NT2/D1 (cell line): ENCODE measurements around the gene OR5D18.
"Not testable (repeated sequence)": the region's sequence is repeated elsewhere in the genome, so short reads cannot be mapped to it uniquely, and the experiment has no call there.

Source experiments
- DNase-seq: peaks from one replicate; pipeline ENCODE4 v3.0.0-alpha.2; 2011; ENCODE audit warnings: low read depth, low spot score
- H3K27me3 ChIP-seq: 2 replicates; pipeline ENCODE4 v1.6.0; 2011; ENCODE audit warnings: mild to moderate bottlenecking; ENCODE audit not compliant: insufficient read length, insufficient read depth
- H3K36me3 ChIP-seq: 2 replicates; pipeline ENCODE4 v1.6.1; 2011; ENCODE audit warnings: mild to moderate bottlenecking, low read length, mixed read lengths; ENCODE audit not compliant: insufficient read depth, insufficient read length
- H3K4me1 ChIP-seq: 2 replicates; pipeline ENCODE4 v1.5.1; 2011; ENCODE audit not compliant: insufficient read depth, insufficient read length
- H3K4me3 ChIP-seq: 2 replicates; pipeline ENCODE4 v1.5.1; 2011; ENCODE audit warnings: low read depth; ENCODE audit not compliant: insufficient read length
- H3K9ac ChIP-seq: 2 replicates; pipeline ENCODE4 v1.6.0; 2011; ENCODE audit warnings: low read depth; ENCODE audit not compliant: insufficient read length
- H3K9me3 ChIP-seq: 2 replicates; pipeline ENCODE4 v1.5.1; 2011; ENCODE audit warnings: mild to moderate bottlenecking, low read length; ENCODE audit not compliant: insufficient read depth
- SUZ12 ChIP-seq: IDR thresholded peaks from 2 replicates; pipeline ENCODE4 v1.6.1; 2011; ENCODE audit not compliant: insufficient read length, insufficient read depth; ENCODE audit errors: extremely low read depth
- YY1 ChIP-seq: IDR thresholded peaks from 2 replicates; pipeline ENCODE4 v1.6.1; 2011; ENCODE audit not compliant: insufficient read length, insufficient read depth
- ZNF274 ChIP-seq: IDR thresholded peaks from 2 replicates; pipeline ENCODE4 v1.6.1; 2011; ENCODE audit warnings: mild to moderate bottlenecking, low read depth, low read length

The OR5D18 gene

DNA sequence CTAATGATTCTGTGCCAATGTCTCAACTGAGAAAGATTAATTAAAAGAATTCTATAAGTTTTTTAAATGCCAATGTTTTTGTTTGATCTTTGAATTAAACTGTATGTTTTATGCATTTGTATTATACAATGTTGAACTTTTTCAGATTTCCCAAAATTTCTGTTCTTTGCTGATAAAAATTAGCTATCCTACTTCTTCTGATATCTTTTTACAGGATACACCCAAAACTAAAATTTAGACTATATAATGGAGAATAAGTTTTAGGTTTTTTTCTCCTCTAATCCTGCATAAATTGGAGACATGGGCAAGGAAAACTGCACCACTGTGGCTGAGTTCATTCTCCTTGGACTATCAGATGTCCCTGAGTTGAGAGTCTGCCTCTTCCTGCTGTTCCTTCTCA lies 7.5 kb downstream of the OR5D18 start, which contains the start of gene OR5L2:
Gene OR5L2 (plus strand): TSS at position 301 of the 400 bp plus-strand sequence. CDS start 0 bp downstream, at position 301.
- H3K27me3 ChIP-seq: no peaks in the 10 kb centered on the region
- DNase-seq: no peak
- no peak within 1 kb of the TSS for H3K9ac ChIP-seq
- H3K9me3 ChIP-seq: no peaks in the 10 kb centered on the region
- no peaks in the 10 kb centered on the region for H3K4me1 ChIP-seq
- H3K4me3 ChIP-seq: no peak within 1 kb of the TSS
- no peaks in the 10 kb centered on the region for H3K36me3 ChIP-seq
- no peak for TF ChIP-seq ZNF274

GRCh38 chr11:55838452-55838851 lies 19.0 kb downstream of the OR5D18 start, which contains the start of gene OR5D16:
OR5D16 (plus strand) TSS chr11:55838752; CDS start chr11:55838752, 0 bp downstream.
- no peaks in the 10 kb centered on the region for H3K36me3 ChIP-seq

GRCh38 chr11:55847453-55847852 lies 28.0 kb downstream of the OR5D18 start:
- TF ChIP-seq YY1 (no peak), SUZ12 (no peak), ZNF274 (no peak)
- H3K9ac ChIP-seq: no peak overlapping the region
- H3K4me1 ChIP-seq: no peaks in the 10 kb centered on the region
- no peak for DNase-seq
- H3K27me3 ChIP-seq: no peaks in the 10 kb centered on the region
- no peaks in the 10 kb centered on the region for H3K36me3 ChIP-seq
- H3K4me3 ChIP-seq: no peak overlapping the region
- no peaks in the 10 kb centered on the region for H3K9me3 ChIP-seq

More at GRCh38 chr11:55838452-55838851, 19.0 kb downstream of the OR5D18 start, which contains the start of gene OR5D16:
- Histone ChIP-seq H3K9me3 (peaks cover 13% of the 10 kb centered on the region), H3K4me3 (no peak within 1 kb of the TSS), H3K27me3 (no peaks in the 10 kb centered on the region), H3K4me1 (no peaks in the 10 kb centered on the region), H3K9ac (no peak within 1 kb of the TSS)
- TF ChIP-seq YY1: no peak
- TF ChIP-seq SUZ12: no peak
- no peak for TF ChIP-seq ZNF274
- no peak for DNase-seq

DNA sequence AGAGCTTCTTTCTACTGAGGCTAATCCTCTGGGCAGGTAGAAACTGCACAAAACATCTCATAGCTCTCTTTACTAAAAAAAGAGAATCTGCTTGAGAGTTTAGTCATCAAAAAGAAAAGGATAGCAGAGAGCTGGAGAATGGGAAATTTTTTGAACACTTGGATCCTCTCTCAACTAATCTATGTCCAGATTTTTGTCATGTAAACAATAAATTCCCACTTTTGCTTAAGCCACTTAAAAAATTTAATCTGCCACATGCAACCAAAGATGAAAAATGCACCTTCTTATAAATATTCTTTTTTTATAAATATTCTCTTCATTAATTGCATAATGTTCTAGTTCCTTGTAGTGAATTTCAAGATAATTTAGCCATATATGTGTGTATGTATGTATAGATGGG lies 29.6 kb downstream of the OR5D18 start:
- H3K4me3 ChIP-seq: no peak overlapping the region
- H3K9ac ChIP-seq: no peak overlapping the region
- H3K9me3 ChIP-seq: no peaks in the 10 kb centered on the region
- TF ChIP-seq SUZ12 (no peak), ZNF274 (no peak), YY1 (no peak)
- H3K36me3 ChIP-seq: no peaks in the 10 kb centered on the region
- H3K27me3 ChIP-seq: no peaks in the 10 kb centered on the region
- no peak for DNase-seq
- no peaks in the 10 kb centered on the region for H3K4me1 ChIP-seq

GRCh38 chr11:55852141-55852540 lies 32.7 kb downstream of the OR5D18 start:
- Histone ChIP-seq H3K4me3 (no peak overlapping the region), H3K4me1 (no peaks in the 10 kb centered on the region), H3K36me3 (no peaks in the 10 kb centered on the region), H3K27me3 (no peaks in the 10 kb centered on the region), H3K9ac (no peak overlapping the region), H3K9me3 (no peaks in the 10 kb centered on the region)
- no peak for DNase-seq
- no peak for TF ChIP-seq ZNF274
- TF ChIP-seq YY1: no peak
- TF ChIP-seq SUZ12: no peak

- Histone ChIP-seq H3K4me3 (no peak overlapping the region), H3K36me3 (no peaks in the 10 kb centered on the region), H3K9ac (no peak overlapping the region), H3K4me1 (no peaks in the 10 kb centered on the region), H3K27me3 (no peaks in the 10 kb centered on the region), H3K9me3 (no peaks in the 10 kb centered on the region)
- DNase-seq: no peak
- TF ChIP-seq ZNF274 (no peak), SUZ12 (no peak), YY1 (no peak)
These were observed 35.3 kb downstream of the OR5D18 start for GRCh38 chr11:55854704-55855103.

DNA sequence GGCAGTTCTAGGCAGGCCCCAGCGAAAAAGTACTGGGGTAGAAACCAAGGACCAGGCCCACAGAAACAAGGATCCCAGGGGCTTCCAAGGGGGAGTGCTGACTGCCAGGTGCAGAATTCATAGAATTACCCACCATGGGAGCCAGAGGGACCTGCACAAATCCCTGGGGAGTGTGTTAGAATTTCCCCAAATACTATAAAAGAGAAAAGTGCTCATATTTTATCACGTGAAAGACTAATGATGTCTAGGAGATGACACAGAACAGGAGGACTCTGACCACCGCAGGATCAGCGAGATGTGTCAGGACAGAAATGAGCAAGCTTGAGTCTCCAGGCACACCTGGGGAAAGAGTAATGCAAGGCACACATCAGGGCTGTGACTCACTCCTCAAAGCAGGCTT lies 47.9 kb downstream of the OR5D18 start:
- H3K27me3 ChIP-seq, H3K4me3 ChIP-seq, H3K9me3 ChIP-seq, DNase-seq, H3K4me1 ChIP-seq, H3K9ac ChIP-seq, H3K36me3 ChIP-seq: not testable (repeated sequence)
